BLaER1 treated with 17β-estradiol and CSF1 and Interleukin-3, amounts not matched to agents 10 nM and 100 nM (cell line): ENCODE results near the gene KRTAP6-2.
A peak's percentile ranks its signal among the peaks of the same experiment; 100 is the strongest.

Experiments used
- H3K27ac ChIP-seq, 11 experiments: shearing (Covaris generic); formaldehyde crosslinking; 2 replicates each; pipeline ENCODE4 v1.8.1; 2022
- H3K27me3 ChIP-seq, 11 experiments: shearing (Covaris generic); formaldehyde crosslinking; 2 replicates each; pipeline ENCODE4 v1.8.1; 2022
- H3K36me3 ChIP-seq, 11 experiments: shearing (Covaris generic); formaldehyde crosslinking; 2 replicates each; pipeline ENCODE4 v1.8.1; 2022
- H3K4me1 ChIP-seq, 10 experiments: shearing (Covaris generic); formaldehyde crosslinking; 2 replicates each; pipeline ENCODE4 v1.8.1; 2022
- H3K4me2 ChIP-seq, 11 experiments: shearing (Covaris generic); formaldehyde crosslinking; 2 replicates each; pipeline ENCODE4 v1.8.1; 2022
- H3K4me3 ChIP-seq, 10 experiments: shearing (Covaris generic); formaldehyde crosslinking; 2 replicates each; pipeline ENCODE4 v1.8.1; 2022
- H3K9ac ChIP-seq, 11 experiments: shearing (Covaris generic); formaldehyde crosslinking; 2 replicates each; pipeline ENCODE4 v1.8.1; 2022
- H3K9me3 ChIP-seq, 11 experiments: shearing (Covaris generic); formaldehyde crosslinking; replicated peaks in 1 of 11; 2 replicates each; pipeline ENCODE4 v1.8.1; 2022
- H4K20me1 ChIP-seq, 11 experiments: shearing (Covaris generic); formaldehyde crosslinking; 2 replicates each; pipeline ENCODE4 v1.8.1; 2022
- Cebpa-rat ChIP-seq, 11 experiments: shearing (Covaris generic); IDR thresholded peaks; 2 replicates each; pipeline ENCODE4 v1.8.1; 2022

Gene KRTAP6-2

DNA sequence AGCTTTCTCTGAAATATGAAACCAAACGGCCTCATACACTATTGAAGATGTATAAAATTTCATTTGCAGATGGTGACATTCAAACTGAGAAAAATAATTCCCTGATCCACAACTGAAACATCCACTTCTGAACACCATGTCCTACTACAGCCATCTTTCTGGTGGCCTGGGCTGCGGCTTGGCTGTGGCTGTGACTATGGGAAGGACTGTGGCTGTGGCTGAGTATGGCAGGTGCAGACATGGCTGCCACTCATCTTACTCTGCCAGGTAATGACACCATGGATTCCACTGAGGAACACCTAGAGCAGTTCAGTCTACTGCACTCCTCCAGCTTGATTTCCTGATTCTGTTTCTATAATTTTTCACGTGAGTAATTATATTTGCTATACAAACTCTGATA lies 21.8 kb upstream of the KRTAP6-2 start, which contains the start of gene KRTAP20-4:
Gene KRTAP20-4, plus strand, starts transcription at position 106 of the 400 bp plus-strand sequence.
- peak within 1 kb of the TSS in 2 of 11 experiments; percentile 33 to 35; a peak in 3 of 22 replicates for H3K4me2 ChIP-seq
- no peak within 1 kb of the TSS for H3K27ac ChIP-seq
- no peak within 1 kb of the TSS for H3K4me3 ChIP-seq
- H3K9ac ChIP-seq: no peak within 1 kb of the TSS
- H3K27me3 ChIP-seq: no peaks in the 10 kb centered on the region
- TF ChIP-seq Cebpa-rat (IDR thresholded peaks at IDR 0.05): no peak
- peaks cover 0 to 13% (median 0%) of the 10 kb centered on the region in 10 experiments; a peak in 4 of 20 replicates for H3K4me1 ChIP-seq
- no peaks in the 10 kb centered on the region for H4K20me1 ChIP-seq
- no peaks in the 10 kb centered on the region for H3K36me3 ChIP-seq
- H3K9me3 ChIP-seq: peaks cover 7 to 14% (median 8%) of the 10 kb centered on the region in 11 experiments; a peak in 15 of 22 replicates

DNA sequence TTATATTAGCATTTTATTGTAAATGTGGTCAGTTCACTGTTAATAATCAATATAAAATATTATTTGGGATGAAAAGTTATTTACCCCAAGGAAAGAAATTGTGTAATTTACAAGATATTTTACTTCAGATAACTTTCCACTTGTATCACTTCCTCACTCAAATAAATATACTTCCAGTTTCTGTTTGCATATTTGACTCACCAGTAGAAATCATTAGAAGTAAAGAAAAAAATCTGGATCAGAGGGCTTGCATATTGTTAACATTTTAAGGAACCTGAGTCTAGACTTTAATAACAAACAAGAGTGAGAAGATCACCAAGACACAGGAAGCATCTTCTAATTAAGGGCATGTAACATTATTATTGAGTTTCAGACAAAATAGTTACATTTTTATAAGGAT lies 21.4 kb upstream of the KRTAP6-2 start:
- peaks cover 0 to 13% (median 0%) of the 10 kb centered on the region in 10 experiments; a peak in 4 of 20 replicates for H3K4me1 ChIP-seq
- no peaks in the 10 kb centered on the region for H3K27me3 ChIP-seq
- H3K9ac ChIP-seq: no peak overlapping the region
- no peaks in the 10 kb centered on the region for H4K20me1 ChIP-seq
- H3K4me3 ChIP-seq: no peak overlapping the region
- TF ChIP-seq Cebpa-rat (IDR thresholded peaks at IDR 0.05): no peak
- H3K4me2 ChIP-seq: peak overlapping the region in 2 of 11 experiments; percentile 14 to 33; a peak in 1 of 22 replicates
- peaks cover 3 to 10% (median 3%) of the 10 kb centered on the region in 11 experiments; a peak in 14 of 22 replicates for H3K9me3 ChIP-seq
- no peaks in the 10 kb centered on the region for H3K36me3 ChIP-seq
- H3K27ac ChIP-seq: no peak overlapping the region

DNA sequence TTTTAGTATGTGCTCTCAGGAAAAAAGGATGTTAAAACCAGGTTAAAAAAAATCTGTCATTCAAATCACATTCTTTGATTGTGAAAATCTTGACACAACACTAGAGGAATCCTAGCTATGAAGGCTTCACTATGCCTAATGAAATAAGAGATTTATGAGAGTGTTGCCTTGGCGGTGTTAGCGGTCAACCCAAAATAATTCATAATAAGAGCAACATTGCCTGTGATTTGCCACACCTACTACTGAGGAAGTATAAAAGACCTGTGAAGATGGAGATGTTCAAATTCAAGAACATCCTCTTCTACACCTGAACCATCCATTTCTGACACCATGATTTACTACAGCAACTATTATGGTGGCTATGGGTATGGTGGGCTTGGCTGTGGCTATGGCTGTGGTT lies 17.4 kb upstream of the KRTAP6-2 start, which contains the start of gene KRTAP20-1:
Gene KRTAP20-1, plus strand, starts transcription at position 301 of the 400 bp plus-strand sequence. Its CDS starts 30 bp downstream, at position 331.
- no peak for TF ChIP-seq Cebpa-rat (IDR thresholded peaks at IDR 0.05)
- Histone ChIP-seq H3K9me3 (no peaks in the 10 kb centered on the region), H3K9ac (no peak within 1 kb of the TSS), H3K4me1 (peaks cover 0 to 13% (median 0%) of the 10 kb centered on the region in 10 experiments; a peak in 4 of 20 replicates), H3K27ac (no peak within 1 kb of the TSS), H3K27me3 (no peaks in the 10 kb centered on the region), H3K36me3 (no peaks in the 10 kb centered on the region), H3K4me3 (no peak within 1 kb of the TSS), H3K4me2 (no peak within 1 kb of the TSS), H4K20me1 (no peaks in the 10 kb centered on the region)

DNA sequence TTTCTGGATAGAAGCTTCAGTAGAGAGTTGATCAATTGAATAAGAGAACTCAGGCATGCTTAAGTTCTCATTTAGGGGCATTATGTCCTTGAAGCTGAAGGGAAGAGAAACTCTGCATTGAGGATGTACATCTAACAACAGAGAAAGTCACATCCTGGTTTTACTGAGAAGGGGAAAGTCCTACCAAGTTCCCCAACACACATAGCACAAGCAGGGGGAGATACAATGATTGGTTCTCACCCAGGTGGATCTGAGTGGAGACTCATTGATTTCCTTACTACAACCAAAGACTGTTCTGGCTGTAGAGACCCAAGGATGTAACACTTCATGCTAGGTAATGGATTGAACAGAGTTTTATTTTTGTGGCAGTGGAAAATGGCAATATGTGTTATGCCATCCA lies 16.5 kb upstream of the KRTAP6-2 start:
- no peak overlapping the region for H3K9ac ChIP-seq
- H3K4me2 ChIP-seq: no peak overlapping the region
- no peak overlapping the region for H3K27ac ChIP-seq
- H3K36me3 ChIP-seq: no peaks in the 10 kb centered on the region
- H4K20me1 ChIP-seq: no peaks in the 10 kb centered on the region
- peaks cover 0 to 7% (median 0%) of the 10 kb centered on the region in 10 experiments; a peak in 4 of 20 replicates for H3K4me1 ChIP-seq
- H3K4me3 ChIP-seq: no peak overlapping the region
- TF ChIP-seq Cebpa-rat (IDR thresholded peaks at IDR 0.05): no peak
- H3K27me3 ChIP-seq: no peaks in the 10 kb centered on the region
- no peaks in the 10 kb centered on the region for H3K9me3 ChIP-seq

DNA sequence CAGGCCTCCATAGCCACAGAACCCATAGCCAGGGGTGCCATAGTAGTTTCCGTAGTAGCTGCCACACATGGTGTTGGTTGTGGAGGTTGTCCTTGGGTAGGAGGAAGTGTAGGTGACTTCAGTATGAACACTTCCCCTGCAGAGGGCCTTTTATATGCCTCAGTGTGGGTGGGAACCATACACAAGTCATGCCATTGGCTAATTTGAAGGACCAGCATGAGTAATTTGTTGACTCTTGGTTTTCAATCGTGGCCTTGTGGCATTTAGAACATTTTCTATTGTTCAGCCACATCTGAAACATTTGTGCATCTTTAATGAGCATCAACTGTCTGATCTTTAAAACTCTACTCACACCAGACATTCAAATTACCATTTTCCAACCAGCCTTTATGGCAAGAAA lies 15.1 kb upstream of the KRTAP6-2 start, which contains the start of gene KRTAP6-1:
Gene KRTAP6-1, minus strand, starts transcription at position 95 of the 400 bp plus-strand sequence. Its CDS starts 26 bp downstream, at position 69.
- no peak within 1 kb of the TSS for H3K4me3 ChIP-seq
- H3K9me3 ChIP-seq: no peaks in the 10 kb centered on the region
- H3K27me3 ChIP-seq: no peaks in the 10 kb centered on the region
- no peak for TF ChIP-seq Cebpa-rat (IDR thresholded peaks at IDR 0.05)
- H3K27ac ChIP-seq: no peak within 1 kb of the TSS
- no peaks in the 10 kb centered on the region for H3K4me1 ChIP-seq
- no peak within 1 kb of the TSS for H3K4me2 ChIP-seq
- no peak within 1 kb of the TSS for H3K9ac ChIP-seq
- no peaks in the 10 kb centered on the region for H3K36me3 ChIP-seq
- H4K20me1 ChIP-seq: no peaks in the 10 kb centered on the region

DNA sequence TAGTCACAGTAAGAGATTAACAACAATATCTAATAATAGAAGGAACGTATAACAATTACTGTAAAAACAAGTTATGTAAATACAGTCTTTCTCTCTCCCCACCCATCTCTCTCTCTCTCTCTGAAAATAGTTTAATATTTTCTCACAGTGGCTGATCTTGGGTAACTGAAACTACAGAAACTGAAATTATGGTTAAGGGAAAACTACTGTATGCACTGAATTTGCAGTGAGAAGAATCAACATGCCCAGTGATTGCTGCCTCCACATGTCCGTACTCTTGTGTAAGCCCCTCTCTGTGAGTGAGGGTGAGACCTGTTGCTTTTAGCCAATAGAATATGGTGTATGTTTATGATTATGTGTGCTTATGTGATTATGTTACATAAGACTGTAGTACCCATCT lies 13.4 kb upstream of the KRTAP6-2 start:
- H3K27me3 ChIP-seq: no peaks in the 10 kb centered on the region
- H3K9ac ChIP-seq: no peak overlapping the region
- no peaks in the 10 kb centered on the region for H3K4me1 ChIP-seq
- H3K27ac ChIP-seq: no peak overlapping the region
- no peak overlapping the region for H3K4me2 ChIP-seq
- H3K4me3 ChIP-seq: no peak overlapping the region
- no peaks in the 10 kb centered on the region for H3K9me3 ChIP-seq
- no peaks in the 10 kb centered on the region for H3K36me3 ChIP-seq
- no peaks in the 10 kb centered on the region for H4K20me1 ChIP-seq
- TF ChIP-seq Cebpa-rat (IDR thresholded peaks at IDR 0.05): no peak

DNA sequence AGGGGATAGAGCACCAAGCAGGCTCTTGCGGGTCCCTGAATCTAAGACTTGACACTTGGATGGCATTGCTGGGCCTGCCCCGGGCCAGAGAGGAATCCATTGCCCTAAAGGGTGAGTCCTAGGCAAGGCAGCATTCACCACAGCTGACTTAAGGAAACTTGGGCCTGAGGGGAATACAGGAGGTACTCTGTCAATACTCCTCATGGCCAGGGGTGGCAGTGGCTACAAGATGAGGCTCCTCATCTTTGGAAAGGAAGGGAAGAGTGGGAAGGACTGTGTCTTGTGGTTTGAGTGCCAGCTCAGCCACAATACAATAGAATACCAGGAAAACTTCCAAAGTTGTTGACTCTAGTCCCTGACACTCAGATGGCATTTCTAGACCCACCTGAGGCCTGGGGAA lies 7.3 kb upstream of the KRTAP6-2 start:
- H3K9ac ChIP-seq: no peak overlapping the region
- H4K20me1 ChIP-seq: no peaks in the 10 kb centered on the region
- no peaks in the 10 kb centered on the region for H3K36me3 ChIP-seq
- no peaks in the 10 kb centered on the region for H3K27me3 ChIP-seq
- H3K27ac ChIP-seq: no peak overlapping the region
- no peaks in the 10 kb centered on the region for H3K4me1 ChIP-seq
- 0 out of 22 replicates have a peak, but pooled peaks cover 0 to 3% (median 0%) of the 10 kb centered on the region in 11 experiments for H3K9me3 ChIP-seq
- H3K4me2 ChIP-seq: no peak overlapping the region
- no peak for TF ChIP-seq Cebpa-rat (IDR thresholded peaks at IDR 0.05)
- no peak overlapping the region for H3K4me3 ChIP-seq

DNA sequence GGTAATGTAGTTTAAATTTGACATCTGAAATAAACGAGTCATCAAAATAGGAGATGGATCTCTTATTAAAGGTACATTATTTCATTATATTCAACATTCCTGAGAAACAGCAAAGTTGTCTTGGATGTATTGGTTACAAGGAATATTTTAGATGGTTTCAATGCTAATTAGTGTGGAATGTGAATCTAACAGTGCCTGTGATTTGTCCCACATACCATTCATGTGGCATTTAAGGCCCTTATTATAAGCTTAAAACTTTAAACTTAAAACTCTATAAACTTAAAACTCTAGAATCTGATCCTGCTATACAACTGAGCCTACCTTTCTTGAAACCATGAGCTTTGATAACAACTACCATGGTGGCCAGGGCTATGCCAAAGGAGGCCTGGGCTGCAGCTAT lies 2.1 kb upstream of the KRTAP6-2 start, which contains the start of gene KRTAP22-1:
Gene KRTAP22-1, plus strand, starts transcription at position 301 of the 400 bp plus-strand sequence.
- Histone ChIP-seq H3K4me1 (no peaks in the 10 kb centered on the region), H3K27me3 (no peaks in the 10 kb centered on the region), H3K36me3 (no peaks in the 10 kb centered on the region), H3K9me3 (0 out of 22 replicates have a peak, but pooled peaks cover 0 to 3% (median 0%) of the 10 kb centered on the region in 11 experiments), H3K9ac (no peak within 1 kb of the TSS), H3K4me2 (no peak within 1 kb of the TSS), H3K4me3 (no peak within 1 kb of the TSS), H3K27ac (no peak within 1 kb of the TSS), H4K20me1 (no peaks in the 10 kb centered on the region)
- TF ChIP-seq Cebpa-rat (IDR thresholded peaks at IDR 0.05): no peak

DNA sequence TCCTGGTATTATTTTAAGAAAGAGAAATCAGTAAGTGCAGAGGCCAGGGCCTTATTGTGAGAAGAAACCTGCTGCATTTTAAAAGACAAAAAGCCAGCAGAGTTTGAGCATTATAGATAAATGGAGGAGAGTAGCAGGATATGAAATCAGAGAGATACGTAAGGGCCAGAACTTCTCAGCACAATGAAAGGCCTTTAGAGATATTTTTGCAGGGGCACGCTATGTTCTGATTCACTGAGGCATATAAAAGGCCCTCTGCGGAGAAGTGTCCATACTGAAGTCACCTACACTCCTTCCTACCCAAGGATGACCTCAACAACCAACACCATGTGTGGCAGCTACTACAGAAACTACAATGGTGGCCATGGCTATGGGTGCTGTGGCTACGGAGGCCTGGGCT lies 6.6 kb downstream of the KRTAP6-2 start, which contains the start of gene KRTAP6-3:
Gene KRTAP6-3, plus strand, starts transcription at position 301 of the 400 bp plus-strand sequence. Its CDS starts 6 bp downstream, at position 307.
- no peaks in the 10 kb centered on the region for H3K36me3 ChIP-seq
- no peaks in the 10 kb centered on the region for H3K4me1 ChIP-seq
- H3K9ac ChIP-seq: no peak within 1 kb of the TSS
- no peak within 1 kb of the TSS for H3K27ac ChIP-seq
- H3K4me2 ChIP-seq: no peak within 1 kb of the TSS
- no peak within 1 kb of the TSS for H3K4me3 ChIP-seq
- no peaks in the 10 kb centered on the region for H3K27me3 ChIP-seq
- no peaks in the 10 kb centered on the region for H3K9me3 ChIP-seq
- H4K20me1 ChIP-seq: no peaks in the 10 kb centered on the region
- no peak for TF ChIP-seq Cebpa-rat (IDR thresholded peaks at IDR 0.05)

DNA sequence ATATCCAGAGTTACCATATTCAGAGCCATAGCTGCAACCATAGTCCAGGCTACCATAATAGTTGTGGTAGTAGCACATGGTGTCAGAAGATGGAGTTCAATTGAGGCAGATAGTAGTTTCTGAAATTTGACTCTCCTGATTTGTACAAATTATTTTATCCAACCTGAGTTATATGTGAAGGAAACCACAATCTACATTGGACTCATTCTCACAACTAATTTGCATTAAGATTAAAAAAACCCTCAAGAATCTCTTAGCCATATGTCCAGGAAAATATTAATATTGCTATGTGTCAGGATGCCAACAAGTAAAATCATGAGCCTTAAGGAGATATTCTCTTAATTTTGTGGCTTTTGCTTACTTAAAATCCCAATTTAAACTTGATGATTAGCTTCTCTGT lies 8.4 kb downstream of the KRTAP6-2 start, which contains the start of gene KRTAP22-2:
Gene KRTAP22-2, minus strand, starts transcription at position 101 of the 400 bp plus-strand sequence.
- no peaks in the 10 kb centered on the region for H3K27me3 ChIP-seq
- no peak within 1 kb of the TSS for H3K4me3 ChIP-seq
- H3K9me3 ChIP-seq: no peaks in the 10 kb centered on the region
- TF ChIP-seq Cebpa-rat (IDR thresholded peaks at IDR 0.05): no peak
- H4K20me1 ChIP-seq: no peaks in the 10 kb centered on the region
- H3K27ac ChIP-seq: no peak within 1 kb of the TSS
- H3K4me1 ChIP-seq: no peaks in the 10 kb centered on the region
- H3K4me2 ChIP-seq: no peak within 1 kb of the TSS
- H3K36me3 ChIP-seq: no peaks in the 10 kb centered on the region
- H3K9ac ChIP-seq: no peak within 1 kb of the TSS
